Stimulated activated CD4-positive, alpha-beta T cell treated with anti-CD3 and anti-CD28 coated beads, Interleukin-1b, Interleukin-23, amount 100 ng/mL, for 4 hours (primary cell): ENCODE measurements around the gene SORL1-AS1.

ENCODE experiments used
- DNase-seq, 2 donors: peaks; one replicate each; pipeline ENCODE4 v3.0.0-alpha.2; 2020; ENCODE audit warnings: low read depth in 2 of 2

SORL1-AS1 gene

DNA sequence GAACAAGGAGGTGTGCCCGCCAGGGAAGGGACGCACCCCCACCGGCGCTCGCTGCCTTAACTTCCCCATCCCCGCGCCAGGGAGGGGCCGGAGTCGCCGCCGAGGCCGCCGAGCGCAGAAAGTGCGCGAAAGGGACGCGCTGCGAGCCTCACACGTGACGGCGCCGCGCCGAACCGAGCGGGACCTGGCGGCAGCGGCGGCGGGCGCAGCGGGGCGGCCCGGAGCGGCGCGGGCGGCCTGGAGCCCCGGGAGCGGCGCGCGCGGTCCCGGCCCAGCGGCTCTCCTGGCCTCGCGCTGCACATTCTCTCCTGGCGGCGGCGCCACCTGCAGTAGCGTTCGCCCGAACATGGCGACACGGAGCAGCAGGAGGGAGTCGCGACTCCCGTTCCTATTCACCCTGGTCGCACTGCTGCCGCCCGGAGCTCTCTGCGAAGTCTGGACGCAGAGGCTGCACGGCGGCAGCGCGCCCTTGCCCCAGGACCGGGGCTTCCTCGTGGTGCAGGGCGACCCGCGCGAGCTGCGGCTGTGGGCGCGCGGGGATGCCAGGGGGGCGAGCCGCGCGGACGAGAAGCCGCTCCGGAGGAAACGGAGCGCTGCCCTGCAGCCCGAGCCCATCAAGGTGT is 670 bp downstream of the SORL1-AS1 start, which contains the start of gene SORL1:
SORL1 (plus strand) TSS at position 329 of the 623 bp plus-strand sequence; CDS start at position 347, 18 bp downstream.
- DNase-seq: peak; percentile 54 to 69

DNA sequence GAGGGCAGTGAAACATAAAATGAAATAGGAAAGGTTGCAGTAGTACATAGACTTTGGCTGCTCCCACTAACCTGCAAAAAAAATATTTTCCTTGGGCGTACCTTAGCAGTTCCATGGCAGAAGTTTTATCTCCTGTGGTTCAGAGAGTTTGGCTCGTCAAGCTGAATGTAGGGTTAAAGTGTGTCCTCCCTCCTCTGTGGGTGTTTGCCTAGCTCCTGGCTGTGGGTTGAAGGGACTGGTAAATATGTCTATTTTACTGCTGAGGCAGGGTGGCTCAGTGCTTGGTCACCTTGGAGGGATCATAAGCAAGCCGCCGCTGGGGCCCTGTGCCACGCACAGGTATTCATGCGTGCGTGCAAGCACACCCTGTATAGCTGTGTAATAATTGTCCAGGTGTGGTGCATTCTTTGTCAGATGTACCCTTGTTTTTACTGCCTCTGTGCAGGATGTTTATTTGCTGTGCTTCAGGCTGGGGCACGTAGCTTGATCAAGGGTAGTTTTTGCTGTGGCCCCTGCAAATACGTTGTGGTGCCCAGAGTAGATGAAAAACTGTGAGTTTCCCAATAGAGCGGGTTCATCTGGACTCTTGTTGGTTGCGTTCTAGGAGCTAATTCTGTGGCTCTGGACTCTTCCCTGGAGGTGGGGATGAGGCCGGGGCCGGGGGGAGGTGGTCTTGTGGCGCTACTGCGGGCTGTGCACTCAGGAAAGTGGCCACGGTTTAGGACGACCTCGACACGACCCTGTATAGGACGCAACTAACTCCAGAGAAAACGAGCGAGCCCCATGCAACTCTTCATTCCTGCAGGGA is 1.4 kb downstream of the SORL1-AS1 start:
- no peak for DNase-seq

- no peak for DNase-seq
Measured at GRCh38 chr11:121450401-121450800, 2.4 kb downstream of the SORL1-AS1 start.

DNA sequence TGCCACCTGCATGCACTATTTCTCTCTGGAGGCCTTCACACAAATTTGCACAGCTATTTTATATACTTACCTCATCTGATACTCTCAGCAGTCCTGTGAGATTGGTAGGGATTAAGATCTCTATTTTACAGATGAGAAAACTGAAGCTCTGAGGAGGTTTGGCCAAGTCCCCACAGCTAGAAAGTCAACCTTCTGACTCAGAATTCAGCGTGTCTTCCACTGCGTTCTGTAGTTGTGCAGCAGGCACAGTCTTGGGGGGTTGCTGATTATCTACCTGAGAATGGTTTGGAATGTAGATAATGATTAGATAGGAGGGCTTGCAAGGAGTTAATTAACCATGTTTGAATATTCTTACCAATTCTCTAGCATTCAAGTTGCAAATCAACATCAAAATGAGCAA is 3.1 kb downstream of the SORL1-AS1 start:
- no peak for DNase-seq

GRCh38 chr11:121449123-121449522 is 3.6 kb downstream of the SORL1-AS1 start:
- DNase-seq: no peak

- no peak for DNase-seq
Measured at GRCh38 chr11:121448431-121448941, 4.3 kb downstream of the SORL1-AS1 start.

GRCh38 chr11:121448011-121448410 is 4.8 kb downstream of the SORL1-AS1 start:
- DNase-seq: no peak

GRCh38 chr11:121446752-121447156 is 6.0 kb downstream of the SORL1-AS1 start:
- no peak for DNase-seq

DNA sequence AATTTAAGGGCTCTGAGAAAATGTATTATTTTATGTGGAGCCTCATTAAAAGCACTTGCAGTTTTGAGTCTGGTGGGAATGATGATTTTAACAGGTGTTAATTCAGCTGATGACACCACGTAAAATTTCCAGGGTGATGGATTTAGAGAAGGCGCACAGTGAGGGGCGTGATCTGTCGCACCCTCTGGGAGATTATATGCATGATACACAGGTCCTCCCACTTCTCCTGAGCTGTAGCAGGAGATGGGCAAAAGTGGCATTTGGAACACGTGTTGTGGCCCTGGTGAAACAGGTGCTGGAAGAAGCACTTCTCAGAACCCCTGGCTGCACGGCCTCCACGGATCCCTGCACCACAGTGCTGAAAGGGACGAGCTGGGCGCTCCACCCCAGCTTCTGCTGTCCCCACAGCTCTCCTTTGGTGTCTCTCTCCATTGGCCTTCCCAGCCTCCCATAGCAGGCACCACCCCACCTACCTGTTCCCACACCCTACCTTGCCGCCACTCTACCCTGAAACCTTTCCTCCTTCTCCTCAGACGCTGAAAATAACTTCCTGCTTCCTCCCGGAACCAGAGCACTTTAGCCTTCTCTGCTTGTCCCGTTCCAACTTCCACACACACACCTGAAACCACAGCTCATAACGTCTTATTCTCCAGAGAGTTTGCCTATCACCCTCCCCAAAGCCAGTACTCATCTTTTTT is 7.5 kb downstream of the SORL1-AS1 start:
- DNase-seq: no peak

GRCh38 chr11:121444526-121444925 is 8.2 kb downstream of the SORL1-AS1 start:
- no peak for DNase-seq

DNA sequence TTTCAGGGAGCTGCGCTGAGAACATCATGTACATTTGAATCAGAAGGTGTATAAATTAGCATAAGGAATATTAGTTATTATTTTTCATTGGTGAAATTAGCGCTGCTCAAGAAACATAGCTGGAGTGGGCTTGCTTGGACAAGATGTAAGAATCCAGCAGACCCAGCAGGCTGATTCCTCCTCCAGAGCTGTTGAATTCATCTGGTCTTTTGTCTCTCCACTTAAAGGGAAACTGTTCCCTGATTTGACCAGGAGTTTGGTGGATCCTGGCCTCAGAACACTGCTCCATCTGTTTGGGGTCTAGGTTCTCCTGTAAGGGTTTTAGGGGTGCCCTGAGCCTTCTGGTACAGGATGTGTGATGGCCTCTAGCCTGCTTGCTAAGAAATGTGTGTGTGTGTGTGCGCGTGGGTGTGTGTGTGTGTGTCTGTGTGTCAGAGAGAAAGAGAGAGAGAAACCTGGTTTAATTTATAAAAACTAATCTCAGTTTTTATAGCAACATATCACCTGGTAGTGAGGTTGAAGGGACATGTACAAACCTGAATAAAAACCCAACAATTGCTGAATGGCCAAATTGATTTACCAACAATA is 9.0 kb downstream of the SORL1-AS1 start:
- DNase-seq: no peak

DNA sequence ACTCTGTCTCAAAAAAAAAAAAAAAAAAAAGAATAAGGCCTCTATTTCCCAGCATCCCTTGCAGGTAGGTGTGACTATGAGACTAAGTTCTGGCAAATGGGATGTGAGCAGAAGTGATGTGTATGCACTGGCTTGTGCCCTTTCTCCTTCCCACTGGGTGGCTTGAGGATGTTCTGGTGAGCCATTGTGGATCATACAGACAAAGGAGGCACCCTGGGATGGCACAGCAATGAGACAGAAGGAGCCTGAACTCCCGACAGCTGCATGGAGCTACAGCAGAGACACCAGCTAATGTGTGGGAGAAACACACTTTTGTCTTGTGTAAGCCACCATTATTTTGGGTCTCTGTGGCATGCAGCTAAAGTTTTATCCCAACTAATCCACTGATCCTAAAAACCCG is 11.2 kb downstream of the SORL1-AS1 start:
- no peak for DNase-seq

DNA sequence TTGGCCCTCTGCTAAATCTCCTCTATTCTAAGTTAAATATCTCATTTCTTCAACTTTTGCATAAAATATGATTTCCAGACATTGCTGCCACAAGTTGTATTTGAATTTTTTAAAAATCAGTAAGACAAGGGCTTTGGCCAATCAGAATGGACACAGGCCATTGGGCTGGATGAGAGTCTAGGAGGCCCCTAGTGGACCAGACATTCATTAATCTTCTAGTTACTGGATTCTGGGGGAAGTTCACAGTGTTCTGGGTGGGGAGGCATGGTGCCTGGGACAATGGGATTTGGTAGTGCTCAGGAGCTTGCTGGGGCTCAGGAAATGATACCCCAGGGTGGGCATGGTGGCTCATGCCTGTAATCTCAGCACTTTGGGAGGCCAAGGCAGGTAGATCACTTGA is 13.0 kb downstream of the SORL1-AS1 start:
- DNase-seq: no peak

DNA sequence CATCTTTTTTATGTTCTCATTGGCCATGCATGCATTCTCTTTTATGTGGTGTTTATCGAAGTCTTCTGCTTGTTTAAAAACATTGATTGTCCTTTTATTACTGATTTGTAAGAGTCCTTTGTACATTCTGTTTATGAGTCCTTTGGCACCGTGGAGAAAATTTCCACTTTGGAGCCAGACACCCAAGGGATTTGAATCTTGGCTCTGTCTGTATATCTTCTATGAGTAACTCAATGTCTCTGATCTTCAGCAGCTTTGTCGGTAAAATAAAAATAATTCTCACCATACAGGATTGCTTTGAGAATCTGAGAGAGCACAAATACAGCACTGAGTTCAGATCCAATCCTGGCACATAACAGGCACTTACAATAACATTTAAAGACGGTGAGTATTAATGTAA is 13.4 kb downstream of the SORL1-AS1 start:
- DNase-seq: no peak

DNA sequence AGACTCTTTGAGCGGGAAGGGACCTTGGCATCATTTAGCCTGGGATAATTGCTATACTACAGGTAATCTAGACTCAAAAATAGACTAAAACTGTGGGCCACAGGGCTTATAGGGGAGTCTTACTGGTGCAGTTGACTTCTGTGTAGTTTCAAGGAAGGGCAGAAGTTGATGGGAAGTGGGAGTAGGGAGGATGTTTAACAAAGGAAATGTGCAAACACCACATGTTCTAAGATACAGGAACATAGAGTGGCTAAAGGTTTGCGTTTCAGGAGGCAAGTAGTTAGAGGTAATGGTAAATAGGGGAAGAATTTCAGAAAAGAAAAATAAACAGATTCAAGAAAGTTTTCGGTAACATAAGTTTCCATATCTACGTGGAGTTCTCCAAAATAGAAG is 15.1 kb downstream of the SORL1-AS1 start:
- DNase-seq: no peak

DNA sequence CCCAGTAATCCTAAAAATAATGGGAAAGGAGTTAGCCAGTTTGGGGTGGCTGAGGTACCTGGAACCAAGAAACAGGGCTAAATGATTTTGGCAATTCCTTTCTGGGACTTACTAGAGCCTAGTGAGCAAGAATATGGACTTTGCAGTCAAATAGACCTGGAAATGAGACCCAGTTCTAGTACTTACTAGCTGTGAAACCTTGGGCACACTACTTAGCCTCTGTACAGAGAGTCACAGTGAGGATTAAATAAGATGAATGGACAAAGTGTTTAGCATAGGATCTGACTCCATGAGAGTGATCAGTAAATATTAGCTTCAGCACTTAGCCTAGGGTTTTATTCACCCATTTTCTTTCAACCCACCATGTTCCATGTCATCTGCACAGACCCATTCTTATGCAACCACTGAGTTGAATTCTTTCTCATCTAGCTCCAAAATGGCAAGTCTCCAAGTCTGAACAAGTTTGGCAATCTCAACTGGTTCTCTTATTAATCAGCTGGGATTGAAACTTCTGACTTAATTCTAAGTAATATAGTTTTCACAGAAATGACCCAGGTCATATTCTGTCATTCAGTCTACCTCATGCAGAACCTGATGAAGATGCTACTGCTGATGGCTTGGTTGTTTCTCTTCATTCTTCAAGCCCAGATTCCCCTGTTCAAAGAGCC is 15.6 kb downstream of the SORL1-AS1 start:
- DNase-seq: no peak

- DNase-seq: no peak
Measured at GRCh38 chr11:121435551-121436511, 16.9 kb downstream of the SORL1-AS1 start.

GRCh38 chr11:121435132-121435531 is 17.6 kb downstream of the SORL1-AS1 start:
- DNase-seq: no peak

DNA sequence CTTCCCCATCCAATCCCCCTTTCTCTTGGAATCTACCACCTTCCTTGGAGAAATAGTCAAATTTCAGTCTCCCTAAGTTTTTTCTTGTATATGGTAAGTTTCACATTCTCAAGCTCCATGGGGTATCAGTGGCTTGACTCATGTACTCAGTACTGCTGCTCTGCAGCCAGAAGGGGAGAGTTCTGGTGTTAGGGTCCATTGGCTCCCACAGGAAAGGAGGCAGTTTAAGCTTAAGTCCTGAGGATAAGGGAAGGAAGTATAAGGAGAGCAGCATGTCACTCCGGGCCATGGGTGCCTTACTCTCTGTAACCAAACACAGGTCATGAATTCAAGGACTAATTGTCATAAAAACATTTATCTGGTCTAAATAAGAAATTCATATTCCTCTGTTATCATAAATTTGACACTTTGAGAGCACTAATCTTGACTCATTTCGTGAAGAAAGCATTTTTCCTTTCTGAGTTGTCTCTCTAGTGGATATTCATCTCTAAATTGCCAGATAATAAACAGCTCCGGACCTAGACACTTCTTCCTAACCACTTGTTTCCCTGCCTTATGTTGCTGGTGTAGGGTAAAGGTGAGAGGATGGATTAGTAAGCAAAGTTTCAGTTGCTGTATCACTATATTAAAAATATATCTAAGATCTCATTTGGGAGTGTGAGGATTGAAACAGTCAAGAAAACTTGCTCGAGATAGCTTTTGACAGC is 20.8 kb downstream of the SORL1-AS1 start:
- no peak for DNase-seq

- DNase-seq: no peak
Measured at GRCh38 chr11:121429556-121429955, 23.2 kb downstream of the SORL1-AS1 start.
